Lower leg skin (tissue), 3 donors: ENCODE results near the gene MESD.

Experiments
- CTCF ChIP-seq, 3 donors: fragments of 450-650 bp; IDR thresholded peaks; one replicate each; pipeline ENCODE4 v1.5.1; 2016; ENCODE audit warnings: antibody characterized with exemption in 3 of 3, mild to moderate bottlenecking in 3 of 3, moderate library complexity in 2 of 3
- POLR2A ChIP-seq, 2 donors: fragments of 450-650 bp; IDR thresholded peaks; one replicate each; pipeline ENCODE4 v1.6.1; 2016 to 2017; ENCODE audit warnings: antibody characterized with exemption in 2 of 2, mild to moderate bottlenecking in 1 of 2, moderate library complexity in 1 of 2

- TF ChIP-seq POLR2A (IDR thresholded peaks at IDR 0.05) (no peak), CTCF (IDR thresholded peaks at IDR 0.05) (no peak)
Measured at GRCh38 chr15:81006124-81006523, 16.5 kb upstream of the MESD start.
